Endometrial microvascular endothelial cells (primary cell): ENCODE measurements around the gene ASB15. TPM values are rescaled to one million over a fixed set of nuclear protein-coding genes. Genes with fewer than 3 reads are reported as not detected.

ENCODE experiments used
- in situ Hi-C: cut with HindIII; loops from 2 replicates; pipeline ENCODE4 v1.10.0; 2017; ENCODE audit warnings: low sequenced_read_pairs, low pct_unique_long_range_greater_than_20kb; ENCODE audit errors: inconsistent ontology term
- total RNA-seq: library from RNA; depleted of rRNA; stranded (reverse); fragments of >200 nt; gene quantifications from one replicate; pipeline ENCODE4 v1.2.3, GENCODE V29; 2015; ENCODE audit errors: inconsistent ontology term

The ASB15 gene
- total RNA-seq, 1 donor from 2014 or later, result not detected

DNA sequence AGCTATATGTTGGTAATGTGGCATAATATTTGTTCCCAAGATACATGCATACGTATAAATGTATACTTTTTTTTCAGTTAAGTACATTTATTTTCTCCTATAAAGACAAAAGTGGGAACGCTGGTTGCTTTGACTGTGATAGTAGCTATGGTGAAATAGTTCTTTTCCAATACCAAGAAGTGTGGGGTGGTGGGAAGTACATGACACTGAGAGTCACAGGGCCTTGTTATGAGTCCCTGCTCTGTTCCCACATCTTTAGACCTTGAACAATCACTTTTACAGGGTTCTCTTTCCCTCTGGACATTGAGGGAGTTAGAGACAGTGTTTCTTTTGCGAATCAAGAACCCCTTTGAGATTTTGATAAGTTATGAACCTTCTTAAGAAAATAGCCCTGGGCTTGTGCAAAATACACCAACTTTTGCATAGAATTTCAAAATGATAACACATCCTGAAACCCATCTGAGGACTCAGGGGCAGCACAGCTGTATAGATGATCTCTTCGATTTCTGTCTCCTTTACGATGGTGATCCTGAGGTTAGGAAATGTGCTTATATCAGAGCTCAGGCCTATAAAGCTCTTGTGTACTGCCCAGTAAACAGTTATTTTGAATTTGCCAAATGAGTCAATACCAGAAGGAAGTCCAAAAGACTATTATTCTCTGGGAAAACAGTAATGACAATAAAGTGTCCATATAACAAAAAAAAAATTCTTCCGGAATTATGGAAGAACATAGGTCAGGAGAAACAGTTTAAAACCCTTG lies 55.1 kb downstream of the ASB15 start:
- in situ Hi-C loops, result no loop called here

DNA sequence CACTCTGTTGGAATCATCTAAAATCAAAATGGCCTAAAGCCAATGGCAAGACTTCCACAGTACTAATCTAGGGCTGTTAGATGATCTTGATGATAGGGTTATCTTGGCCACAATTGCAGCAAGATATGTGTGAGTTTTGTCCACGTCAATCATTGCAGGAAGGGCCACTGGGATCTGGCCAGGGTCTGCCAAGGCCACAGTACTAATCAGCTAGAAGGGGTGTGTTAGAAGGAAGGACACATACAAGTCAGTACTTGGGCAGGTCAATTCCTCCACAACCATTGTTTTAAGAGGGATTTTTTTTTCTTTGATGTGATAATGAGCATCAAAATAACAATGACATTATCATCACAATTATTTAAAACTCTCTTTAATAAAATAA lies 55.7 kb downstream of the ASB15 start:
- in situ Hi-C loops, result no loop called here

DNA sequence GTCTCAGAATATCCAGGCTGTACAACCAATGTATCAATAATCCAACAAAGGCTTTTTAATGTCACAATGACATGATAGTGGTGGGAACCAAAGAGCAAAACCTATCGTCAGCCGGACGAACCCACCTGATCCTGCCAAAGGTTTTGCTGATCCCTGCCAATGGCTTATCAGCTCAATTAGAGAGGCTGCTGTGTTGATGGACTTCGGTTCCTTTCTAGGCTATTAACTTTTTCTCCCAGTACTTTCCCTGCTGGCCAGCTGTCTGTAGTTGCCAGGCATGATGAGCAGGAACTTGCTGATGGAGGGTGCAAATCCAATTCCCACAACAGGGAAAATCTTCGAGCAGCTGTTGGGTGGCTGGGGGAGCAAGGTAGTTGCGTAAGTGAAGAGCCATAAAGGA lies 56.4 kb downstream of the ASB15 start:
- in situ Hi-C loops, result no loop called here

GRCh38 chr7:123660514-123661354 lies 59.1 kb downstream of the ASB15 start:
- in situ Hi-C loops, result no loop called here

DNA sequence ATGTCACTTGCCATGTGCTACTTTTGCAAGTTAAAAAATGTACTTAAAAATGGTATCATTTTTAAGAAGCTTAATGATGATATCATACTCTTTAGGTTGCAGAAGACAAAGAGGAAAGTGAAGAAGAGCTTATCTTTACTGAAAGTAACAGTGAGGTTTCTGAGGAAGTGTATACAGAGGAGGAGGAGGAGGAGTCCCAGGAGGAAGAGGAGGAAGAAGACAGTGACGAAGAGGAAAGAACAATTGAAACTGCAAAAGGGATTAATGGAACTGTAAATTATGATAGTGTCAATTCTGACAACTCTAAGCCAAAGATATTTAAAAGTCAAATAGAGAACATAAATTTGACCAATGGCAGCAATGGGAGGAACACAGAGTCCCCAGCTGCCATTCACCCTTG lies 60.1 kb downstream of the ASB15 start:
- in situ Hi-C loops, result no loop called here

DNA sequence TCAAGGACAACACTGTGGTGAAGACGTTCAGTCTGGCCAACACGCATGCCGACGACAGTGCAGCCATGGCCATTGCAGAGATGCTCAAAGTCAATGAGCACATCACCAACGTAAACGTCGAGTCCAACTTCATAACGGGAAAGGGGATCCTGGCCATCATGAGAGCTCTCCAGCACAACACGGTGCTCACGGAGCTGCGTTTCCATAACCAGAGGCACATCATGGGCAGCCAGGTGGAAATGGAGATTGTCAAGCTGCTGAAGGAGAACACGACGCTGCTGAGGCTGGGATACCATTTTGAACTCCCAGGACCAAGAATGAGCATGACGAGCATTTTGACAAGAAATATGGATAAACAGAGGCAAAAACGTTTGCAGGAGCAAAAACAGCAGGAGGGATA lies 60.7 kb downstream of the ASB15 start:
- in situ Hi-C loops, result no loop called here

DNA sequence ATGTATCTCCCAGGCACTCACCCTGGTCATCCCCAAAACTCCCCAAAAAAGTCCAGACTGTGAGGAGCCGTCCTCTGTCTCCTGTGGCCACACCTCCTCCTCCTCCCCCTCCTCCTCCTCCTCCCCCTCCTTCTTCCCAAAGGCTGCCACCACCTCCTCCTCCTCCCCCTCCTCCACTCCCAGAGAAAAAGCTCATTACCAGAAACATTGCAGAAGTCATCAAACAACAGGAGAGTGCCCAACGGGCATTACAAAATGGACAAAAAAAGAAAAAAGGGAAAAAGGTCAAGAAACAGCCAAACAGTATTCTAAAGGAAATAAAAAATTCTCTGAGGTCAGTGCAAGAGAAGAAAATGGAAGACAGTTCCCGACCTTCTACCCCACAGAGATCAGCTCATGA lies 61.1 kb downstream of the ASB15 start:
- in situ Hi-C loops, result no loop called here

DNA sequence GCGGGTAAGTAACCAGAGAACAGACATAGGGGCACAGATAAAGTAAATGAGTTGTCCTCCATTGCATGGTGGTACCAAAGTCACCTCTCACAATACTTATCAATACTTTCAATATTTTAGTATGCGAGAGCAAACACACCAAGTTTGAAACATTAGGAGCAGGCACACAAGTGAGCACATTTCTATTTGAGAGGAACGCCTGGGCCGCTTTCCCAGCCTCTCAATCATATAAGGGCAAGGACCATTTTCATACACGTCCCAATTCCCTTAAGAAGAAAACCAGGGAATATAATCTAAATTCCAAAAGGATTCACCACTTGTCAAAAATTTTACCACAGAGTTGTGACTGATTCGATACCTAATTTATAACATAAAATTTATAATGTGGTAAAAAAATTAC lies 61.6 kb downstream of the ASB15 start:
- in situ Hi-C loops, result no loop called here

- in situ Hi-C loops, result no loop called here
These were observed 63.5 kb downstream of the ASB15 start for GRCh38 chr7:123665157-123665556.

GRCh38 chr7:123665896-123666295 lies 64.3 kb downstream of the ASB15 start:
- in situ Hi-C loops, result no loop called here

GRCh38 chr7:123666492-123666891 lies 64.9 kb downstream of the ASB15 start:
- in situ Hi-C loops, result no loop called here

DNA sequence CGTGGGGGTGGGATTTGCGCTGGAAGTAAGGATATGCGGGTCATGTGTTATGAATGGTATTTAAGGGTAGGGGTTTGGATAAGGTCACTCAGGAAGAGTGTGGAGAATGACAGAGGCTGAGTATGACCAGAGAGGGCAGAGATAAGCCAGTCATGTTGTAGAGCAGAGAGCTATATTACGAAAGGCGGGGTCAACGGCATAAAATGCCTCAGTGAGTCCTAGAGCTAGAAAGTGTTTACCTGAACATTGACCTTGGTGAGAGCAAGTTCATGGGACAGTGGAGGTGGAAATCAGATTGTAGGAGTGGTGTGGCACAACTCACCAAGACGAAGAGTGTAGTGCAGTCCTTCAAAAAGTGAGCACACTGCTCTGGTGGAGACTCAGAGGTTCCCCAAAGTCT lies 67.9 kb downstream of the ASB15 start:
- in situ Hi-C loops, result no loop called here

- in situ Hi-C loops, result no loop called here
These were observed 71.6 kb downstream of the ASB15 start for GRCh38 chr7:123673137-123673732.

DNA sequence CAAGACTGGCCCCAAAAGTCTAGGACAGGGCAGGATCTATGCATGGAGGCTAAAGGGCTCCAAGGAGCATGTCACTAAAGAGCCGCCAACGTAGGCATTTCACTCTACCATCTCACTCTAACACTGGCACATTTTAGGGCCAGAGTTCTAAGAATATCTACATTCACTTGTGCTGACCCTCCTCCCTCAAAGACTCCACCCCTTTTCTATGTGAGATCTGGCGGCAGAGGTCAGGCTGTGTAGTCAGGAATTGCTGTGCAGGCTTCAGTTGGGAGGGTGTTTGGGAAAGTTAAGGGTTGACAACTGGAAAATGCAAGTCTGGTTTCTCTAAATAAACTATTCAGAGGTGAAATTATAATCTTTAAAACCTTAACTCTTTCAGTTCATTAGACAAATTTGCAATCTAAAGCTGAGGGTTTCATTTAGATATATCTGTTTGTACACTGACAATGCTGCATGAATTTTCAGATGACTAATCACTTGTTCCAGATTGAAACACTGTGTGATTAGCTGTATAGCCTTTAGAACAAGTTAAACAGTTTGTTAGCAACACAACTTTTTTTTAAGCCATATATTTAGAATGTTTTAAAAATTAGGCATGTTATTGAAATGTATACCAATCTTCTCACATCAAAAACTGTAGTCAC lies 72.3 kb downstream of the ASB15 start:
- in situ Hi-C loops, result no loop called here

DNA sequence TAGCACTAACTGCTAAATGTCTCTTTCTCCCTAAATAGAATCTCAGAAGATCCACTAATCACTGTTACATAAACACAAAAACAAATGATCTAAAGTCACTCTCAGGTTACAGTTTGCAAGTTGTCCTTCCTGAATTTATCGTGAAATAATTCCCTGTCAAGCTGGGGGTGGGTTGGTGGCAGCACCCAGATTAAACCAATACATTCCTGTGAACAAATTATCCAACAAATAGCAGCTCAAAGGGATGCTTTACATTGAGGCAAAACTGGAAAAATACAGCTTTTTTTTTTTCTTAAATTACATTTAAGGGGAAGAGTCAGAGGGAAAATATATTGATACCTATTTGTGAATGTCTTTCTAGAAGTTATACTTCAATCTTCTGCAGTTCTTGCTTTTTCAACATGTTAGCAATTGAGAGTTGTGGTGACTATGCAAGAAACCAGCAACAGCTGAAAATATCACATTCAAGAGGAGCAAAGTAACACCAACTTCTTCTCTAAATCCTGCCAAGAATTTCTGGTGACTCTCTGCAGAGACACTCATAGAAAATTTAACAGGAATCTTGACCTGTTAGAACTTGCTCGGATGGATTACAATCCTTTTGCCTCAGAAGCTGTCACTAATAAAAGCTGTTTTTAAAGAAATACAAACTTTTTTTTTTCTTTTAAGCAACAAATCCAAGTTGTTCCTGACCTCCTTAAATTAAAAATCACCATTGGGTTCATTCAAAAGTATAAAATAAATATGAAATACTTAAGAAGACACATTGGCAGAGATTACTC lies 73.0 kb downstream of the ASB15 start:
- in situ Hi-C loops, result no loop called here

DNA sequence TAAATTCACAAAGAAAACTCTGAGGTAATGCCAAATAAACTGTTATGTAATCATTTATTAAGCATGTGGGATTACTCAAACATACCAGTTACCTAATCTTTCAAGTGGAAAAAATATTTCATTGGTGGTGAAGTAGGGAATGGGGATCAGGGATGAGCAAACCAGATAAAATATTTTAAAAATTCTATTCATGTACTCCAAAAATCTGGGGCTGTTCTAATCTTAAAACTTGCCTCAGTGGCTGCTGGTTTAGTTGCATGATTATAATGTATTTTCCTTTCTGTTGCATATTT lies 73.5 kb downstream of the ASB15 start:
- in situ Hi-C loops, result no loop called here

- in situ Hi-C loops, result no loop called here
These were observed 75.6 kb downstream of the ASB15 start for GRCh38 chr7:123677061-123677715.

DNA sequence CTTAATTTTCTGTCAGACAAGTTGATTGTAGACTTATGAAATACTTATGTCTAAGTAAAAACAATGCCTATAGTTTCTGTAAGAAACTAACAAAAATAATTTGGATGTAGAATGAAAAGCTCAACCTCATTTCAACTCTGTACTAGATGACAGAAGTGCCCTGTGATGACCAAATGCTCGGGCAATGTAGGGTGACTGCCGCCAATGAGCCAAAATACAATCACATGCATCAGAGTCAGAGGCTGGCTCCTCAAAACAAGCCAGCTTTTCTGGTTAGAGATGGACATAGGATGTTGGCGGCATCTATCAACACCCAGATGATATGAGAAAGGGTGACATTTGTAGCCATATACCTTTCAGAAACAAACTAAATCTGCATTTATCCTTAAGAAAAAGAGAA lies 78.0 kb downstream of the ASB15 start:
- in situ Hi-C loops, result no loop called here

GRCh38 chr7:123680580-123680979 lies 79.0 kb downstream of the ASB15 start:
- in situ Hi-C loops, result no loop called here
